ENCODE results near the gene STMND1.

DNA sequence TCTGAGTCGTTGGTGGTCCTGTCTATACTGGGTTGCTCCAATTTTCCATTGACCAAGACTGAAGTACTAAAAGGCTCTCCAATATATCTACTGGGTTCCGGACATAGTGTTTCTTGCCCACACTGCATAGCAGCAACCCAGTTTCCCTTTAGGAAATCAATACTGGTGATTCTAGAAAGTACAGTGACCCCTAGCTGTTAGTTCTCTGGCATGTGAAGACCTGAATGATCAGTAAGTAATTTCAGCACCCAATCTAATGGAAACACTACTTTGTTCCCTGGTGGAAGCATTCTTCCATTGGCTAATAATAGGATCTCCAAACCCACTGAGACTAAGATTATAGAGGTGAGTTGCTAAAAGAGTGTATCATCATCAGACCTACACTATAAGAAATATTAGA lies 40.8 kb upstream of the STMND1 start:
- TF ChIP-seq, protein P1, sequence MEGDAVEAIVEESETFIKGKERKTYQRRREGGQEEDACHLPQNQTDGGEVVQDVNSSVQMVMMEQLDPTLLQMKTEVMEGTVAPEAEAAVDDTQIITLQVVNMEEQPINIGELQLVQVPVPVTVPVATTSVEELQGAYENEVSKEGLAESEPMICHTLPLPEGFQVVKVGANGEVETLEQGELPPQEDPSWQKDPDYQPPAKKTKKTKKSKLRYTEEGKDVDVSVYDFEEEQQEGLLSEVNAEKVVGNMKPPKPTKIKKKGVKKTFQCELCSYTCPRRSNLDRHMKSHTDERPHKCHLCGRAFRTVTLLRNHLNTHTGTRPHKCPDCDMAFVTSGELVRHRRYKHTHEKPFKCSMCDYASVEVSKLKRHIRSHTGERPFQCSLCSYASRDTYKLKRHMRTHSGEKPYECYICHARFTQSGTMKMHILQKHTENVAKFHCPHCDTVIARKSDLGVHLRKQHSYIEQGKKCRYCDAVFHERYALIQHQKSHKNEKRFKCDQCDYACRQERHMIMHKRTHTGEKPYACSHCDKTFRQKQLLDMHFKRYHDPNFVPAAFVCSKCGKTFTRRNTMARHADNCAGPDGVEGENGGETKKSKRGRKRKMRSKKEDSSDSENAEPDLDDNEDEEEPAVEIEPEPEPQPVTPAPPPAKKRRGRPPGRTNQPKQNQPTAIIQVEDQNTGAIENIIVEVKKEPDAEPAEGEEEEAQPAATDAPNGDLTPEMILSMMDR (IDR thresholded peaks at IDR 0.05) = no peak
- TF ChIP-seq POLR2A (IDR thresholded peaks at IDR 0.05) = no peak
